ENCODE measurements around the gene DKKL1. TPM values are rescaled to one million over a fixed set of nuclear protein-coding genes. Genes with fewer than 3 reads are reported as not detected.
A peak's percentile ranks its signal among the peaks of the same experiment; 100 is the strongest.

DKKL1 gene
- total and polyA plus RNA-seq, 3 donors from 2014 or later = 145 to 487 (median 190) TPM

DNA sequence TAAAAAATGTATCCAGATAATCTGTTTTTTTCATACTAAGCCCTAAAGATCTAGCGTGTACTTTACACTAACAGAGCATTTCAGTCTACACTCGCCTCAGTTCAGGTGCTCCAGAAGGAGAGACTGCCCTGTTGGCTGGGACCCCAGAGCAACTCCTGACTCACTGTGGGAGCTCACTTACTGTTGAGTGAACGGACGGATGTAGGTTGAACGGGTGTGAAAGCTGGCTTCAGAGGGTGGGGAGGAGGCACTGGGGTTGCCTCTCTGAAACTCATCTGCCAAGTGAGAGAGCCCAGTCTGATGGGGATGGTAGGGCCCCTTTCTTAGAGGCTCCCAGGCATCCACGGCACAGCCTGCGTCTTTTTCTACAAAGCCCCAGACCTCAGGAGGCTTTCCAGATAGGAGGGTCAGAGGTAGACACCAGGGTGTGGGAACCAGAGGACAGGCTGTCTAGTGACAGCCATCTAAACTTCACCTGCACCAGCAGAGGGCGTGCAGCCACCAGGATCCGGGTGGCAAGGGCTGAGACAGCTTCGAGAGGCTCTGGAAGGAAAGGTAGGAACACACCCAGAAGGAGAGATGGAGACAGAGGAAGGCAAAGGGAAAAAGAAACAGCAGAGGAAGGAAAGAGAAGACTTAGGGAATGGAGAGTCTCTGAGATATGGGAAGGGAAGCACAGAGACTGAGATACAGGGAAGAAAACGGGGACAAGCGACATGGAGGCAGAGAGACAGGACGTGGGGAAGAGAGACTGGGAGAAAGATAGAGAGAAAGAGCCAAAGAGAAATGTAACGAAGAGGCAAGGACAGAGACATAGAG lies 28.1 kb downstream of the DKKL1 start:
- H3K36me3 ChIP-seq (ENCODE audit: low read depth, missing control alignments) = no peaks in the 10 kb centered on the region
- peak; percentile 82 for DNase-seq
- H3K4me1 ChIP-seq = no peaks in the 10 kb centered on the region
- H3K27me3 ChIP-seq = no peaks in the 10 kb centered on the region
- H3K27ac ChIP-seq = no peak overlapping the region
- intact Hi-C loops (cut with DNase I; ENCODE audit: low total_unique reads) = loop anchor here (10.0 kb wide), 1 partner anchor 53 kb away; the partner anchor contains the start of gene SLC17A7
- 38 to 54% methylated on average over 11 to 14 of the region's 14 CpGs for WGBS, 2 donors
- H3K9me3 ChIP-seq = no peaks in the 10 kb centered on the region
- no peak overlapping the region for H3K4me3 ChIP-seq
- no peak for TF ChIP-seq POLR2A (IDR thresholded peaks at IDR 0.05)
- TF ChIP-seq, protein P1, sequence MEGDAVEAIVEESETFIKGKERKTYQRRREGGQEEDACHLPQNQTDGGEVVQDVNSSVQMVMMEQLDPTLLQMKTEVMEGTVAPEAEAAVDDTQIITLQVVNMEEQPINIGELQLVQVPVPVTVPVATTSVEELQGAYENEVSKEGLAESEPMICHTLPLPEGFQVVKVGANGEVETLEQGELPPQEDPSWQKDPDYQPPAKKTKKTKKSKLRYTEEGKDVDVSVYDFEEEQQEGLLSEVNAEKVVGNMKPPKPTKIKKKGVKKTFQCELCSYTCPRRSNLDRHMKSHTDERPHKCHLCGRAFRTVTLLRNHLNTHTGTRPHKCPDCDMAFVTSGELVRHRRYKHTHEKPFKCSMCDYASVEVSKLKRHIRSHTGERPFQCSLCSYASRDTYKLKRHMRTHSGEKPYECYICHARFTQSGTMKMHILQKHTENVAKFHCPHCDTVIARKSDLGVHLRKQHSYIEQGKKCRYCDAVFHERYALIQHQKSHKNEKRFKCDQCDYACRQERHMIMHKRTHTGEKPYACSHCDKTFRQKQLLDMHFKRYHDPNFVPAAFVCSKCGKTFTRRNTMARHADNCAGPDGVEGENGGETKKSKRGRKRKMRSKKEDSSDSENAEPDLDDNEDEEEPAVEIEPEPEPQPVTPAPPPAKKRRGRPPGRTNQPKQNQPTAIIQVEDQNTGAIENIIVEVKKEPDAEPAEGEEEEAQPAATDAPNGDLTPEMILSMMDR (IDR thresholded peaks at IDR 0.05) = peak; percentile 52 to 73 (median 69)

DNA sequence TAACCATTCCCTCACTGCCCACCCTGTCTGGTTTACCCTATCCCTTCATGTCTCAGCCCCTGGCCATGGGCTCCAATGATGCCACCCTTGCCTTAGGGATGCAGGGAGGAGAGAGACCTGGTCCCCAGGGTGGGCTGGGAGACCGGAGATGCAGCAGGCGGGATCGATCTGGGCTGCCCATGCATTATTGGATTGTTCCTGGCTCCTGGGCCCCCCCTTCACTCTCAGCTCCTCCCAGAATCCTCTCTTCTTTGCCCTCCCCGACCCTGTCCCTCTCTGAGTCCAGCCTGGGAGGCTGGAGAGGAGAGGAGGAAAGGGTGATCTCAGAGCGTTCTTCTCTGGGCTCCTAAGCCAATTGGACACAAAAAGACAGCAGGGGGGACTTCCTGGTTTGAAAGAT lies 30.2 kb downstream of the DKKL1 start:
- Histone ChIP-seq H3K27ac (no peak overlapping the region), H3K9me3 (no peaks in the 10 kb centered on the region), H3K4me1 (no peaks in the 10 kb centered on the region), H3K4me3 (no peak overlapping the region), H3K36me3 (ENCODE audit: low read depth, missing control alignments) (no peaks in the 10 kb centered on the region), H3K27me3 (no peaks in the 10 kb centered on the region)
- WGBS, 2 donors = 62 to 67% methylated on average over 4 to 5 of the region's 5 CpGs
- no peak for DNase-seq
- TF ChIP-seq, protein P1 (IDR thresholded peaks at IDR 0.05) = no peak
- TF ChIP-seq POLR2A (IDR thresholded peaks at IDR 0.05) = no peak
- intact Hi-C loops (cut with DNase I; ENCODE audit: low total_unique reads) = loop anchor here (10.0 kb wide), 1 partner anchor 51 kb away; the partner anchor contains the start of gene SLC17A7

DNA sequence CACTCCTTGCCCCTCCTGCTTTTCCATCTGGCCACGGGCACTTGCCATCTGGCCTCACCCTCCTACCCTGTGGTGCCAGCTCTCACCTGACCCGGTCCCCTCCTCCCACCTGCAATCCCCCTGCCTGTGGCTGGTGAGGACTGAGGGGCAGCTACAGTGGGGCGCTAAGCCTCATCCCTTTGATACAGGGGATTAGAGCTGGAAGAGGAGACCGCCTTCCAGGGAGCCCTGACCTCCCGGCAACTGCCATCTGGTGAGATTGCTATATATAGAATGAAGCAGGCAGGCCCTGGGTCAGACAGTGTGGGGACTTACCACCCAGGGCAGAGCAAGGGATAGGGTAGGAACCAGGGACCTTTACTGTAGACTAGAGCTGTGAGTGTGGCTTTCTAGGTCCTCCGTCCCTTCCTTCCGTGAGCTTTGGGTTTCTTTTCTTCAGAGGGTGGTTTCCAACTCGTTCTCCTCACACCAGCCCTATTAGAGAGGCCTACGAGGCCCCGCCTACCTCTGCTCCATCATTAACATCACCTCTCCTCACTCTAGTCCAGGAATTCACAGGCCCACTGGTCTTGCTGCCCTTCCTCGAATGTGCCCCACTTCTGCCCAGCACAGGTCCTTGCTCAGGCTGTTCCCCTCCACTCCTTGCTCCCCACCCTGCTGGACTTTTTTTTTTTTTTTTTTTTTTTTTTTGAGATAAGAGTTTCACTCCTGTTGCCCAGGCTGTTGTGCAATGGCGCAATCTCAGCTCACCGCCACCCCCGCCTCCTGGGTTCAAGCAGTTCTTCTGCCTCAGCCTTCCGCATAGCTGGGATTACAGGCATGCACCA lies 32.1 kb downstream of the DKKL1 start:
- Histone ChIP-seq H3K9me3 (no peaks in the 10 kb centered on the region), H3K27me3 (no peaks in the 10 kb centered on the region), H3K4me3 (no peak overlapping the region), H3K4me1 (no peaks in the 10 kb centered on the region), H3K27ac (no peak overlapping the region), H3K36me3 (ENCODE audit: low read depth, missing control alignments) (no peaks in the 10 kb centered on the region)
- intact Hi-C loops (cut with DNase I; ENCODE audit: low total_unique reads) = loop anchor here (10.0 kb wide), 1 partner anchor 49 kb away; the partner anchor contains the start of gene SLC17A7
- 83 to 86% methylated on average over 15 of the region's 15 CpGs for WGBS, 2 donors
- no peak for DNase-seq
- TF ChIP-seq POLR2A (IDR thresholded peaks at IDR 0.05) = no peak
- TF ChIP-seq, protein P1 (IDR thresholded peaks at IDR 0.05) = no peak

DNA sequence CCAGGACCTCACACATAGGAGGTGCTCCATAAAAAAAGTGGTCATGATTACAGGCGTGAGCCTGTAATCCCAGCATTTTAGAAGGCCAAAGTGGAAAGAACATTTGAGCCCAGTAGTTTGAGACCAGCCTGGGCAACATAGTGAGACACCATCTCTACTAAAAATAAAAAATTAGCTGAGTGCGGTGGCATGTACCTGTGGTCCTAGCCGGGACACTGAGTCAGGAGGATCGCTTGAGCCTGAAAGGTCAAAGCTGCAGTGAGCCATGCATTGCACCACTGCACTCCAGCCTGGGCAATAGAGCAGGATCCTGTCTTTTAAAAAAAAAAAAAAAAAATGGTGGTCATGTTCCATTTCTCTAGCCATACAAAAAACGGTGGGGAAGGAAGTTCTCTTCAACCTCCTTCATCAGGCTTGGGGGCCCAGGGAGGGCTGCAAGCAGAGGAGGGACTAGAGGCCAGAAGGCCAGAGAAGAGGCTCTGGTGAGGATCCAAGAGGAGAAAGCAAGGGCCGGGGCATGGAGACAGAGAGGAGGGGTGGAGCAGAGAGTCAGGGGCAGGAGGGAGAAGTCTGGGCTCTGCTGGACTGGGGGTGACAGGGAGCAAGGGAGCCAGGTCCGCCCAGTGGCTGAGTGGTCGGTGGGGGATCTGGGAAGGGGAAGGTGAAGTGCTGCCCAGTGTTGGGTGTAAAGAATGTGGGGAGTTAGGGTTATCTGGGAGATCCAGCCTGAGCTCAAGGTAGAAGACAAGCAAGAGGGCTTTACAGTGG lies 33.2 kb downstream of the DKKL1 start:
- H3K27ac ChIP-seq = no peak overlapping the region
- TF ChIP-seq, protein P1 (IDR thresholded peaks at IDR 0.05) = no peak
- no peak for TF ChIP-seq POLR2A (IDR thresholded peaks at IDR 0.05)
- no peak overlapping the region for H3K4me3 ChIP-seq
- WGBS, 2 donors = 86% methylated on average over 8 of the region's 8 CpGs
- H3K9me3 ChIP-seq = no peaks in the 10 kb centered on the region
- H3K4me1 ChIP-seq = no peaks in the 10 kb centered on the region
- H3K27me3 ChIP-seq = no peaks in the 10 kb centered on the region
- no peaks in the 10 kb centered on the region for H3K36me3 ChIP-seq (ENCODE audit: low read depth, missing control alignments)
- intact Hi-C loops (cut with DNase I; ENCODE audit: low total_unique reads) = loop anchor here (10.0 kb wide), 1 partner anchor 48 kb away; the partner anchor contains the start of gene SLC17A7
- no peak for DNase-seq
